Osteoblast (primary cell): ENCODE data around the gene FAAP24. TPM values are rescaled to one million over a fixed set of nuclear protein-coding genes. Genes with fewer than 3 reads are reported as not detected.
"Not testable (repeated sequence)": the region's sequence is repeated elsewhere in the genome, so short reads cannot be mapped to it uniquely, and the experiment has no call there.

Experiments used
- DNase-seq: peaks from one replicate; pipeline ENCODE4 v3.0.0; 2011; ENCODE audit warnings: low spot score, mixed read lengths; ENCODE audit not compliant: insufficient read length; ENCODE audit errors: missing footprints
- H2AFZ ChIP-seq: 2 replicates; pipeline ENCODE4 v1.6.0; 2011; ENCODE audit warnings: mild to moderate bottlenecking, low read length
- H3K27ac ChIP-seq: 2 replicates; pipeline ENCODE4 v1.5.1; 2011; ENCODE audit warnings: mild to moderate bottlenecking, low read depth, low read length, moderate library complexity
- H3K27me3 ChIP-seq: 2 replicates; pipeline ENCODE4 v1.6.0; 2012; ENCODE audit warnings: mild to moderate bottlenecking, control low read depth, inconsistent platforms, low read length, moderate library complexity; ENCODE audit not compliant: insufficient read depth
- H3K36me3 ChIP-seq: 2 replicates; pipeline ENCODE4 v1.5.1; 2011; ENCODE audit warnings: mild to moderate bottlenecking, low read length, control low read depth, moderate library complexity; ENCODE audit not compliant: insufficient read depth
- H3K4me1 ChIP-seq: 2 replicates; pipeline ENCODE4 v1.5.1; 2011; ENCODE audit warnings: mild to moderate bottlenecking, low read length, control low read depth, moderate library complexity; ENCODE audit not compliant: insufficient read depth
- H3K4me2 ChIP-seq: 2 replicates; pipeline ENCODE4 v1.6.0; 2011; ENCODE audit warnings: mild to moderate bottlenecking, low read length; ENCODE audit not compliant: insufficient read depth
- H3K4me3 ChIP-seq: fragments of 200-600 bp; sonication (generic); 3 replicates; pipeline ENCODE4 v1.5.1; 2012; ENCODE audit warnings: mild to moderate bottlenecking, low read length, inconsistent platforms; ENCODE audit not compliant: insufficient read depth
- H3K79me2 ChIP-seq: 2 replicates; pipeline ENCODE4 v1.6.0; 2012; ENCODE audit warnings: mild to moderate bottlenecking, low read length, control low read depth, inconsistent platforms; ENCODE audit not compliant: insufficient read depth
- H3K9me3 ChIP-seq: 2 replicates; pipeline ENCODE4 v1.5.1; 2011; ENCODE audit warnings: low read depth, low read length, control low read depth
- H4K20me1 ChIP-seq: 2 replicates; pipeline ENCODE4 v1.6.0; 2012; ENCODE audit warnings: mild to moderate bottlenecking, low read length, control low read depth; ENCODE audit not compliant: insufficient read depth
- total RNA-seq: library from RNA; depleted of rRNA; stranded (reverse); fragments of >200 nt; gene quantifications from 2 replicates; pipeline ENCODE4 v1.2.3, GENCODE V29; 2012
- TF ChIP-seq, protein P1 (sequence below): IDR thresholded peaks from 2 replicates; pipeline ENCODE4 v1.5.1; 2011; ENCODE audit warnings: mild to moderate bottlenecking, low read depth, low read length, moderate library complexity; ENCODE audit errors: extremely low read depth

FAAP24 gene
- total RNA-seq, 1 donor: 3.6 TPM

DNA sequence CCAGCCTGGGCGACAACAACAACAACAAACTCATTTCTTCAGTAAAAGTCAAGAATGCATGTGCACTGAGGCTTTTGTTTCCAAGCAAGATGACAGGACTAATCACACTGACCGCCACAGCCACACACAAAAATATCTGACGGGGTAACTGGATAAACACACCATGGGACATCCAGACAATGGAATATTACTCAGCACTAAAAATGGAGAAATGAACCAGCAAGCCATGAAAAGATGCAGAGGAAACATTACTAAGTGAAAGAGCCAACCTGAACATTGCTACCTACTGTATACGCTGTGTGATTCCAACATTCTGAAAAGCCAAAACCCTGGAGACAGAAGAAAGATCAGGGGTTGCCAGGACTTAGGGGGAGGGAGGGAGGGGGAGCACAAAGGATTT is 36.7 kb downstream of the FAAP24 start:
- Histone ChIP-seq H3K79me2 (no peaks in the 10 kb centered on the region), H3K27ac (no peak overlapping the region), H3K4me3 (no peak overlapping the region), H2AFZ (no peak overlapping the region), H3K36me3 (no peaks in the 10 kb centered on the region), H4K20me1 (no peaks in the 10 kb centered on the region), H3K4me1 (no peaks in the 10 kb centered on the region), H3K4me2 (no peak overlapping the region), H3K27me3 (no peaks in the 10 kb centered on the region), H3K9me3 (no peaks in the 10 kb centered on the region)
- DNase-seq: no peak
- TF ChIP-seq, protein P1, sequence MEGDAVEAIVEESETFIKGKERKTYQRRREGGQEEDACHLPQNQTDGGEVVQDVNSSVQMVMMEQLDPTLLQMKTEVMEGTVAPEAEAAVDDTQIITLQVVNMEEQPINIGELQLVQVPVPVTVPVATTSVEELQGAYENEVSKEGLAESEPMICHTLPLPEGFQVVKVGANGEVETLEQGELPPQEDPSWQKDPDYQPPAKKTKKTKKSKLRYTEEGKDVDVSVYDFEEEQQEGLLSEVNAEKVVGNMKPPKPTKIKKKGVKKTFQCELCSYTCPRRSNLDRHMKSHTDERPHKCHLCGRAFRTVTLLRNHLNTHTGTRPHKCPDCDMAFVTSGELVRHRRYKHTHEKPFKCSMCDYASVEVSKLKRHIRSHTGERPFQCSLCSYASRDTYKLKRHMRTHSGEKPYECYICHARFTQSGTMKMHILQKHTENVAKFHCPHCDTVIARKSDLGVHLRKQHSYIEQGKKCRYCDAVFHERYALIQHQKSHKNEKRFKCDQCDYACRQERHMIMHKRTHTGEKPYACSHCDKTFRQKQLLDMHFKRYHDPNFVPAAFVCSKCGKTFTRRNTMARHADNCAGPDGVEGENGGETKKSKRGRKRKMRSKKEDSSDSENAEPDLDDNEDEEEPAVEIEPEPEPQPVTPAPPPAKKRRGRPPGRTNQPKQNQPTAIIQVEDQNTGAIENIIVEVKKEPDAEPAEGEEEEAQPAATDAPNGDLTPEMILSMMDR: no peak

DNA sequence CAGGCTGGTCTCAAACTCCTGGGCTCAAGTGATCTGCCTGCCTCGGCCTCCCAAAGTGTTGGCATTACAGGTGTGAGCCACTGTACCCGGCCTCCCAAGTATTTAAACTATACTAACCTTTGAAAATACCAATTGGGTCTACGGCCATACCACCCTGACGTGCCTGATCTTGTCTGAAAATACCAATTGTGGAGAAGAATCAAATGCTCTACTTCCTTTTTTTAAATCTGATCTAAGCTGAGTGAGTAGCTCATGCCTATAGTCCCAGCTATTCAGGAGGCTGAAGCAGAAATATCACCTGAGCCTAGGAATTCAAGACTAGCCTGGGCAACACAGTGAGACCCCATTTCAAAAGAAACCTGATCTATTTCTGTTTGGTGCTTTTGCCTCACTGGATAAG is 38.8 kb downstream of the FAAP24 start:
- H3K4me3 ChIP-seq, H3K4me1 ChIP-seq, H3K9me3 ChIP-seq, DNase-seq, H2AFZ ChIP-seq, H3K79me2 ChIP-seq, H4K20me1 ChIP-seq, H3K36me3 ChIP-seq, H3K27ac ChIP-seq, H3K4me2 ChIP-seq, H3K27me3 ChIP-seq: not testable (repeated sequence)

DNA sequence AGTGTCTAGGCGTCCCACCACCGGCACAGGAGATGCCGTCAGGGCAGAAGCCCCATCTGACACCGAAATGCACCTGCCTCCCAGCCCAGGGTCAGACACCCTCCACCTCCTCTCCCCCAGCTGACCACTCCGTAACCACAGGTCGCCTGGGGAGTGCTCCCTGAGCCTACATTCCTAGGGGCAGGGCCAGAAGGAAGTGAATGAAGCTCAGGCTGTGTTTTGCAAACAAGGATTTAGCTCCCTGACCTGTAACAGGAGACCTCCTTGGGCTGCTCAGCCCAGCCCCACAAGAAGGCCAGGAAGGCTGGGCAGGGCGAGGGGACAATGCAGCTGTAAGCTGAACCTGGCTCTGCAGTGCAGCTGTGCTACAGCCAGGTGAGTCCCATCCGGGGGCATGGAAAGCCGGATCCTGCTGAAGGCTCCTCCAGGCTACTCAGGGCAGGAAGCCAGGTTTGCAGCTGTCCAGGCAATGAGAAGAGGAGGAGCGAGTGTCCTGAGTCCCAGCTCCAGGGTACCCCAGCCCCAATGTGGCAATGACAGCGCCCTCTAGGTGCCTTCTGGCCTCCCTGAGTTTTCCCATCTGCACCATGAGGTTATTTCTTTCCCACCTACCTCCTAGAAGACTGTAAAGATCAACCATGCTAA is 50.6 kb downstream of the FAAP24 start:
- no peaks in the 10 kb centered on the region for H3K4me1 ChIP-seq
- H3K27me3 ChIP-seq: no peaks in the 10 kb centered on the region
- H2AFZ ChIP-seq: no peak overlapping the region
- no peaks in the 10 kb centered on the region for H4K20me1 ChIP-seq
- H3K79me2 ChIP-seq: no peaks in the 10 kb centered on the region
- H3K27ac ChIP-seq: no peak overlapping the region
- DNase-seq: no peak
- TF ChIP-seq, protein P1: no peak
- no peaks in the 10 kb centered on the region for H3K36me3 ChIP-seq
- no peak overlapping the region for H3K4me3 ChIP-seq
- no peaks in the 10 kb centered on the region for H3K9me3 ChIP-seq
- no peak overlapping the region for H3K4me2 ChIP-seq

DNA sequence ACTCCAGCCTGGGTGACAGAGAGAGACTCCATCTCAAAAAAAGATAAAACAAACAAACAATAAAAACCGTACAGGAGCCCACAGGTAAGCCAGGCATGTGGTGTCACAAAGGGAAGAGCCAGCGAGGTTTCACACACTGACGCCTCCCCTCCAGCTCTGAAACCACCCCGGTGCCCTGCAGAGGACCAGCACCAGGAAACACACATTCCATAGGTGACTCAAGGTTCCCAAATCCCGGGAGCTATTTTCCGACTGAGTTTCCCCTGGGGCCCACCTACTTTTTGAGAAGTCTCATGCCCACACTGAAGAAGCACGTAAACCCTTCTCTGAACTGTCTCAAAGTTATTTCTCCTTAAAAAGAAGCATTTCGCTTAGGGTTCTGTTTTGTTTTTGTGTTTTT is 52.4 kb downstream of the FAAP24 start:
- Histone ChIP-seq H3K36me3 (no peaks in the 10 kb centered on the region), H3K27me3 (no peaks in the 10 kb centered on the region), H3K9me3 (no peaks in the 10 kb centered on the region), H2AFZ (no peak overlapping the region), H3K4me3 (no peak overlapping the region), H3K4me2 (no peak overlapping the region), H4K20me1 (no peaks in the 10 kb centered on the region), H3K4me1 (no peaks in the 10 kb centered on the region), H3K79me2 (no peaks in the 10 kb centered on the region), H3K27ac (no peak overlapping the region)
- TF ChIP-seq, protein P1: no peak
- DNase-seq: no peak

DNA sequence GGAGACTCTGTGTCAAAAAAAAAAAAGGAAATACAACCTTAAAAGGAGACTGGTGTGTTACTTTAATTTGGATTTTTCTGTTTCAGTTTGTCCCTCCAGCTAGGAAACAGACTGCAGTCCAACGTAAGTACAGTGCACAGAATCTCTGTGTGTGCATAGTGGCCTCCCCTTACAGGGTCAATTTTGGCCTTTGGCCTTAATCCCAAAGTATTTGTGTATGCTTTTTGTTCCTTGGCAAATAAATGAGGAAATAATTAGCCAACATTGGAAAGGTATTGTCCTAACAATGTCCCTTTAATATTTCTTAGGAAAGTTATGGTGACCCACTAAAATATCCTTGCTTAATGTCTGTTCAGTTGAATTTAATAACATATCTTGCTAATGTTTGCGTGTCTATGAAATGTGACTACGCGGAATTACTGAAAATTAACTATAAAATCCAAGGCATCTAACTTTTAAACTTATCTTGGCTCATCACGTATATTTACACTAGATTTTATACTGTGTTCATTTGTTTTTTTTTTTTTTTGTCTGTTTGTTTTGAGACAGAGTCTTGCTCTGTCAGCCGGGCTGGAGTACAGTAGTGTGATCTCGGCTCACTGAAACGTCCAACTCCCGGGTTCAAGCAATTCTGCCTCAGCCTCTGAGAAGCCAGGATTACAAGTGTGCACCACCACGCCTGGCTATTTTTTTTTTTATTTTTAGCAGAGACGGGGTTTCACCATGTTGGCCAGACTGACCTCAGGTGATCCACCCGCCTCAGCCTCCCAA is 53.6 kb downstream of the FAAP24 start:
- H4K20me1 ChIP-seq, H3K79me2 ChIP-seq, H3K9me3 ChIP-seq, H3K36me3 ChIP-seq, H2AFZ ChIP-seq, H3K4me2 ChIP-seq, H3K4me3 ChIP-seq, H3K27ac ChIP-seq, H3K27me3 ChIP-seq, DNase-seq, H3K4me1 ChIP-seq: not testable (repeated sequence)

DNA sequence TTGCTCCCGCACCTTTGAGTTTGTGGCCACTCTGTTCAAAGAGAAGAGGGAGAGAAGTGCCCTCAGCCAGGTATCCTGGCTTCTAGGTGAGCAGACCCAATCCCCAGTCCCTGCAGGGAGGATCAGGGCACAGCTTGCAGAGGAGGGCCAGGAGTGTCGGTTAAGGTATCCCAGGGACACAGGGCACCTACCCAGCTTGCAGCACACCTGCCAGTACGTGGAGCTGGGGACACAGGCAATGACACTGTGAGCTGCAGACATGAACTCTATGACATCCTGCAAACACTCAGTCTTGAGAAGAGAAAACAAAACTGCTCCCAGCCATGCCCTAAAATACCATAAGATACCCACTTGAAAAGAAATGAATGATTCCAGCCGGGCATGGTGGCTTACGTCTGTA is 54.6 kb downstream of the FAAP24 start:
- not testable (repeated sequence) for H2AFZ ChIP-seq, H3K79me2 ChIP-seq, H3K4me3 ChIP-seq, H3K4me2 ChIP-seq, H3K36me3 ChIP-seq, H3K4me1 ChIP-seq, H4K20me1 ChIP-seq, H3K27ac ChIP-seq, DNase-seq, H3K27me3 ChIP-seq, H3K9me3 ChIP-seq
